GM10248 (cell line): Measurements from ENCODE around the gene POLD4.

Experiments
- CTCF ChIA-PET: fragments of 300-600 bp; sonication (Branson Sonifier 250); formaldehyde crosslinking; extraction: SDS; loops from one replicate; lab custom pipeline; 2021; ENCODE audit warnings: antibody characterized with exemption; lab: Yijun Ruan, JAX
- POLR2A ChIA-PET: fragments of 350-650 bp; sonication (Branson Sonifier 250); formaldehyde crosslinking; extraction: SDS; loops from one replicate; lab custom pipeline; 2020; ENCODE audit warnings: antibody characterized with exemption; lab: Yijun Ruan, JAX
- DNase-seq: peaks from one replicate; pipeline ENCODE4 v3.0.0; 2012; ENCODE audit errors: extremely low spot score
- TF ChIP-seq, protein P1 (sequence below): IDR thresholded peaks from 2 replicates; pipeline ENCODE4 v1.5.1; 2012; ENCODE audit warnings: mild to moderate bottlenecking, low read depth; ENCODE audit errors: extremely low read depth, missing control alignments, control extremely low read depth

POLD4 gene

DNA sequence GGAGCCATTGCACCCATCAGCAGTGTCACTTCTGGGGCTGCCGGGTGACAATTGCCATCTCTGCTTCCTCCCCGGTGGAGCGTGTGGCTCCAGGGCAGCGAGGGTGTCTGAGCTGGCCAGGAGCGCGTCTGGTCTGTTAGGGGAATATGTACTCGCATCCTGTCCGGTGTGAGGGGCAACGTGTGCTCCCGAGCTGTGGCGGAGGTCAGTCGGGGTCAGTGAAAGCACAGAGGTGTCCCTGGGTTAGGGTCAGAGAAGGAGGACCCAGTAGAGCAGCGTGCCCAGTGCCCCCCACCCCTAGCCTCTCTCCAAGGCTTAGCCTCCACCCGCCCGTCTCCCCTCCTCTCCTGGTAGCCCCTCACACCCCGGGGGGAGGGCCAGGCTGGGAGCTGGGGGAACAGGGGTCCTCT lies 18.6 kb upstream of the POLD4 start:
- ChIA-PET POLR2A (interaction anchor here (1.6 kb wide), 1 partner anchor 18 kb away, joined by 3 read pairs; the partner anchor contains the start of gene POLD4), CTCF (interaction anchor here (1.1 to 42.5 kb wide), 7 partner anchors 5 to 257 kb away, joined by 3 to 1573 read pairs (median 13); partner anchors contain the start of genes CLCF1, NUDT8, POLD4 and PPP1CA)
- TF ChIP-seq, protein P1, sequence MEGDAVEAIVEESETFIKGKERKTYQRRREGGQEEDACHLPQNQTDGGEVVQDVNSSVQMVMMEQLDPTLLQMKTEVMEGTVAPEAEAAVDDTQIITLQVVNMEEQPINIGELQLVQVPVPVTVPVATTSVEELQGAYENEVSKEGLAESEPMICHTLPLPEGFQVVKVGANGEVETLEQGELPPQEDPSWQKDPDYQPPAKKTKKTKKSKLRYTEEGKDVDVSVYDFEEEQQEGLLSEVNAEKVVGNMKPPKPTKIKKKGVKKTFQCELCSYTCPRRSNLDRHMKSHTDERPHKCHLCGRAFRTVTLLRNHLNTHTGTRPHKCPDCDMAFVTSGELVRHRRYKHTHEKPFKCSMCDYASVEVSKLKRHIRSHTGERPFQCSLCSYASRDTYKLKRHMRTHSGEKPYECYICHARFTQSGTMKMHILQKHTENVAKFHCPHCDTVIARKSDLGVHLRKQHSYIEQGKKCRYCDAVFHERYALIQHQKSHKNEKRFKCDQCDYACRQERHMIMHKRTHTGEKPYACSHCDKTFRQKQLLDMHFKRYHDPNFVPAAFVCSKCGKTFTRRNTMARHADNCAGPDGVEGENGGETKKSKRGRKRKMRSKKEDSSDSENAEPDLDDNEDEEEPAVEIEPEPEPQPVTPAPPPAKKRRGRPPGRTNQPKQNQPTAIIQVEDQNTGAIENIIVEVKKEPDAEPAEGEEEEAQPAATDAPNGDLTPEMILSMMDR, result no peak
- DNase-seq, result no peak

DNA sequence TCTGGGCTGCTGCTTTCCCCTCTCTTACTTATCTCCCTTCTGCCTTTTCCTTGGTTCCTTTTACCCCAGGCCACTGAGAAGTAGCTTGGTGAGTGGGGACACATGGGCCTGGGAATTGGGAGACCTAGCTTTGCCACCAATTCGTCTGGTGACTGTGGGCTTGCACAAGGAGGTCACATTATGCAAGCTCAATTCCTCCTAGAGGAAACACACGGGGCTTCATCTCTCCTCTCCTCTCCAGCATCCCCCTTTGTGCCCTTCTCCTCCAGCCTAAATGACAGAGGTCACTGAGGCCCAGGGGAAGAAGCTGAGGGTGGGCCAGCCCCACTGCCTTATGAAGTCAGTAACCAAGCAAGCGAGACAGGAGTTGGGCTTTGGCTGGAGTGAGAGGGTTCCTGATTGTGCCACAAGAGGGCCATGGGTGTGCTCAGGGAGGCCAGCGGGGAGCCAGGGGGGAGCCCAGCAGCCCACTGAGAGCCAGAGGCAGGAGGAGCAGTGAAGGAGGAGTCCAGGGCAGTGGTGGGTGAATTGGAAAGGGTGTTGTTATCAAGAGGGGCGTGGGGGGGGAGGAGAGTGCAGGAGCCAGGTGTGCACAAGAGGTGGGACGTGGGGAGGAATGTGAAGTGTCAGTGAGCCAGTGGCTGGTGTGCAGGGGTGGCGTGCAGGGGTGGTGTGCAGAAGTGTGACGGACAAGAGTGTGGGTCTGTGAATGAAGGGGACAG lies 18.0 kb upstream of the POLD4 start:
- POLR2A ChIA-PET, result no interaction called here

DNA sequence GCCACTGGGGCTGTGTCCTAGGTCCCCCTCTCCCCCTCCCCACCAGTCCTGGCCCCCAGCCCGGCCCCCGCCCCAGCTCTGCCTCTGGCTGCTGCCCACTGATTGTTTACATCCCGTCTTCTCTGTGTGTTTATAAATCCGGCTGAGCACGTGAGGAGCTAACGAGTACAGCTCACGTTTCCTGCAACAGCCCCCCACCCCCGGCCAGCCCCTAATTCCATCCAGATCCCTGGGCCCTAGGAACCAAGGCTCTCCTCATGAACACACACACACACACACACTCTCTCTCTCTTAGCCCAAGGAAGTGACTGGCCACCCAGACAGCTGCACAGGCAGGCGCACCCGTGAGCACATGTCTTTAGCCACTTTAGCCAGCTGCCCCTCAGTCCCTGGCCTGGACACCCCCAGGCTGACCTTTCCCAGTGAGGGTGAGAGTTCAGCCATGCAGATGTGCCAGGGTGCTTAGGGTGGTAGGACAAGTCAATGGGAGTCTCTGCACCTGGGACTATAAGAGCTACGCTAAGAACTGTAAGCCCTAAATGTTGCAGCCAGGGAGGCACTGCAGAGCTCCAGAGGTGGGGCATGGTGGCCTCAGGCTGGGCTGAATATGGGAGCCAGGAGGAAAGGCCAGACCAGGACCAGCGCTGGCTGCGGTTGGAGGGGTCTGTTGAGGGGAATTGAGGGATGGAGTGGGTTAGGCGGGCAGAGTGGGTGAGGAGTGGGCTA lies 17.2 kb upstream of the POLD4 start:
- POLR2A ChIA-PET, result interaction anchor here (0.7 to 1.0 kb wide), 2 partner anchors 66 to 731 kb away, joined by 4 to 8 read pairs; no protein-coding TSS in a partner anchor
- CTCF ChIA-PET, result interaction anchor here (0.7 to 42.5 kb wide), 9 partner anchors 3 to 290 kb away, joined by 3 to 1573 read pairs (median 5); partner anchors contain the start of genes CLCF1, PITPNM1, POLD4 and PPP1CA
- TF ChIP-seq, protein P1, result no peak
- DNase-seq, result no peak

More for the DNA sequence above, 18.0 kb upstream of the POLD4 start:
- CTCF ChIA-PET, result interaction anchor here (0.7 to 42.5 kb wide), 8 partner anchors 4 to 134 kb away, joined by 3 to 1573 read pairs (median 9); partner anchors contain the start of genes CLCF1, PITPNM1, POLD4 and PPP1CA
- TF ChIP-seq, protein P1, result peak; percentile 30
- DNase-seq, result peak; percentile 67

DNA sequence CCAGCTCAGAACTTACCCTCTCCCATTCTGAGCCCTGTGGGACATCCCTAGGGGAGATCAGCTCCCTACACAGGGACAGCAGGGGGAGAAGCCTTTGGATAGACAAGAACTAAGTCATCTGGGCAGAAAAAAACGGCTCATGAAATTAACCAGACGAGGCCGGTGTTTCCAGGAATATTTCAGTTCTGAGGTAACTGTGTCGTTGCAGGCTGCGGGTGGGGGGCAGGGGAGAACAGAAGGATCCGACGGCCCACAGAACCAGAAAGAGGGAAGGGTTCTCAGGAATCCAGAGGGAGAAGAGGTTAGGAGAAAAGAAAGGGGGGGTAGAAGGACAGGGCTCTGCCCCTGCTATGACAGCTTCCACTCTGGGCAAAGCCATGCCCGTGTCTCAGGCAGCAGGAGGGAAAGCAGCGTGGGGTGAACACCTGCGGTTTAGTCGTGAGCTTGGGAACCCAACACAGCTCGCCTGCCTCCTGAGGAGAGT lies 16.5 kb upstream of the POLD4 start:
- DNase-seq, result no peak
- TF ChIP-seq, protein P1, result no peak
- CTCF ChIA-PET, result interaction anchor here (0.9 to 42.5 kb wide), 6 partner anchors 3 to 289 kb away, joined by 3 to 1573 read pairs (median 22); partner anchors contain the start of genes CLCF1, PITPNM1, POLD4 and PPP1CA
- POLR2A ChIA-PET, result interaction anchor here (1.0 kb wide), 1 partner anchor 67 kb away, joined by 4 read pairs; no protein-coding TSS in a partner anchor

DNA sequence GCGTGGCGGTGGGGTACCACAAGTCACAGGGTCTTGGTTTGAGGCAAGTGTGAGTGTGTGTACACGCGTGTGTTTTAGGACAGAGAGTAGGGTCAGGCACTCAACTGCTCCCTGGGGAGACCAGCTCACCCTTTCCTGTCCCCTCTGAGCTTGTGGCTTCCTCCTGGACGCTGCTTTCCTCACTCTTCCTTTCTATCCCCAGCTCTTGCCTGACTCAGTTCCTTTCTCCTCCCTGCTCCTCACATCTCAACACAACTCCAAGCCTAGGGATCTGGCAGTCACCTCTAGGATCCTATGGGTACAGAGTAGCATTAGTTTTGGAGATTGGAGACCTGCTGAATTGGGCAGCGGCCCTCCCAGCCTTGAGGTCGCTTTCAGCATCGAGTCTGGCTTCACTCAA lies 15.9 kb upstream of the POLD4 start:
- DNase-seq, result no peak
- TF ChIP-seq, protein P1, result no peak
- ChIA-PET CTCF (interaction anchor here (1.1 to 42.5 kb wide), 4 partner anchors 2 to 107 kb away, joined by 4 to 1573 read pairs (median 793); partner anchors contain the start of genes CLCF1, POLD4, PPP1CA and RAD9A), POLR2A (no interaction called here)

DNA sequence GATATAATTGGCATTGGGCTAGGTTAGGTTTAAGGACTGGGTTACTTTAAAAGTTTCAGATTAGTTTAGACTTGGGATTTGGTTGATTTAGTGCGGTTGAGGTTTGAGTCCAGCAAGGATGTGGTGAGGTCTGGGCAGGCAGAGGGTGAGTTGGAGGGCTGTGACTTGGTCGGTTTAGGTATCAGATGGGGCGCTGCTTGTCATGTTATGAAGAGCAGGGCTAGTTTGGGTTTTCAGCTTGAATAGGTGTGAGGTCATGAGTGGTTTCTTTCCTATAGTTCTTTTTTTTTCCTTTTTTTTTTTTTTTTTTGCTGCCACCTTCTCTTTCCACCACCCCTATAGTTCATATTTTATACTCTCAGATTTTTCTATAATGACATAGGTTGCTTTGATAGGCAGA lies 15.3 kb upstream of the POLD4 start:
- ChIA-PET CTCF (interaction anchor here (1.1 to 42.5 kb wide), 4 partner anchors 2 to 106 kb away, joined by 4 to 1573 read pairs (median 793); partner anchors contain the start of genes CLCF1, POLD4, PPP1CA and RAD9A), POLR2A (interaction anchor here (0.6 kb wide), 2 partner anchors 36 to 287 kb away, joined by 4 to 5 read pairs; no protein-coding TSS in a partner anchor)
- TF ChIP-seq, protein P1, result no peak
- DNase-seq, result no peak
